AG04449 (cell line): ENCODE data around the gene SULT4A1.

Experiments
- CTCF ChIA-PET: fragments of 350-600 bp; formaldehyde crosslinking; extraction: SDS; loops from one replicate; lab custom pipeline; 2021; ENCODE audit warnings: antibody characterized with exemption; lab: Yijun Ruan, JAX
- POLR2A ChIA-PET: fragments of 400-600, 350-600 bp; formaldehyde crosslinking; extraction: SDS; loops from one replicate; lab custom pipeline; 2020; ENCODE audit warnings: antibody characterized with exemption, inconsistent platforms; lab: Yijun Ruan, JAX
- DNase-seq: peaks from one replicate; pipeline ENCODE4 v3.0.0-alpha.2; 2010; ENCODE audit warnings: low read depth, low spot score
- H3K4me3 ChIP-seq: 2 replicates; pipeline ENCODE4 v1.5.1; 2011; ENCODE audit warnings: low read depth, mild to moderate bottlenecking, control low read depth, low read length
- TF ChIP-seq, protein P1 (sequence below): IDR thresholded peaks from one replicate; pipeline ENCODE4 v1.5.1; 2011; ENCODE audit warnings: mild to moderate bottlenecking, moderate library complexity, low read length, control low read depth, inconsistent platforms; ENCODE audit not compliant: insufficient read depth; ENCODE audit errors: missing control alignments

The SULT4A1 gene

DNA sequence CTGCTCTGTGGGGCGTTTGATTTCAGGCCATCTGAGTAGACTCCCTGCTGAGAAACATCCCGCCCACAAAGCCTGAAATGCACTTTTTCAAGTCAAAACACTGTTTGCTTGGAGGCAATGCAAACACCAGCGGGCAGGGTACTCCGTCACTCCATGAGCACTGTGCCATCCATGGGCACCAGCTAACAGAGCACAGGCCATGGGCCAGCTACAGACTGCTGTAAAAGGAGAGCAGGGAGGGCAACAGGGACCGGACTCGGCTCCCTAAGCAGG is 33.7 kb downstream of the SULT4A1 start:
- no peak for DNase-seq
- TF ChIP-seq, protein P1, sequence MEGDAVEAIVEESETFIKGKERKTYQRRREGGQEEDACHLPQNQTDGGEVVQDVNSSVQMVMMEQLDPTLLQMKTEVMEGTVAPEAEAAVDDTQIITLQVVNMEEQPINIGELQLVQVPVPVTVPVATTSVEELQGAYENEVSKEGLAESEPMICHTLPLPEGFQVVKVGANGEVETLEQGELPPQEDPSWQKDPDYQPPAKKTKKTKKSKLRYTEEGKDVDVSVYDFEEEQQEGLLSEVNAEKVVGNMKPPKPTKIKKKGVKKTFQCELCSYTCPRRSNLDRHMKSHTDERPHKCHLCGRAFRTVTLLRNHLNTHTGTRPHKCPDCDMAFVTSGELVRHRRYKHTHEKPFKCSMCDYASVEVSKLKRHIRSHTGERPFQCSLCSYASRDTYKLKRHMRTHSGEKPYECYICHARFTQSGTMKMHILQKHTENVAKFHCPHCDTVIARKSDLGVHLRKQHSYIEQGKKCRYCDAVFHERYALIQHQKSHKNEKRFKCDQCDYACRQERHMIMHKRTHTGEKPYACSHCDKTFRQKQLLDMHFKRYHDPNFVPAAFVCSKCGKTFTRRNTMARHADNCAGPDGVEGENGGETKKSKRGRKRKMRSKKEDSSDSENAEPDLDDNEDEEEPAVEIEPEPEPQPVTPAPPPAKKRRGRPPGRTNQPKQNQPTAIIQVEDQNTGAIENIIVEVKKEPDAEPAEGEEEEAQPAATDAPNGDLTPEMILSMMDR = no peak
- ChIA-PET CTCF (interaction anchor here (1.0 to 3.5 kb wide), 4 partner anchors 20 to 555 kb away, joined by 4 to 27 read pairs (median 4); no protein-coding TSS in a partner anchor), POLR2A (no interaction called here)
- H3K4me3 ChIP-seq = no peak overlapping the region

DNA sequence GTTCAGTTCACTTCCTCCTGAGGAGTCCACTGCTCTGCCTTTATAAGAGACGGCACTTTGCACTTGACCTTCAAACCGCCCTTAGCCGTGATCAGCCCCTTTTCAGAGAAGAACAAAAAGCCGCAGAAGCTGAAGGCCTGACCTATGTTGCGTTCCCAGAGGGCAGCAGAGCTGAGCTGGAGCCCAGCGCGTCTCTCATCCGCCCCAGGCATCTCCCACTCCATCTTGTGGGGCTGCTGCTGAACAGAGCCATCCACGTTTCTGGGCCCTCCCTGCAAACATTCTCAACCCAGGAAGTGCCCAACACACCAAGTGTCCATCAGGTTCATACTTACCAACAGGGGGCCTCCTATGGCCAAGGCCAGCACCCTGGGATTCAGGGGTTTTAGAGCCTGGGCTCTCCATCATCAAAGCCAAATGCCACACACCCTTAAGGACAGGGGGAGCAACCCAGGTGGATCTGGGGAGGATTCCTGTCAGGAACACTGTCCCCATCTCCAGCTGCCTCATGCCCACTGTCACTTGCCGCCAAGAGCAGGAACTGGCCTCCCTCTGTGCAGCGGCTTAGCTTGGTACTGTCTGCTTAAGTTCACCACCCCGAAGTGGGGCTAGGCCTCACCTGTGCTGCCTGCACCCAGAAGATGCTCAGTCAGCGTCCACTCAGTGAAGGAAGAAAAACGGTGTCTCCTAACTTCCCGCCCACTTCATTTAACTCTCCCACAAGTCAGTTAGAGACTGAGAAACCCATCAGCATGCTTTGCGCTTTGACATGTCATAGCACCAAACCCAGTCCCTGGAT is 34.2 kb downstream of the SULT4A1 start:
- POLR2A ChIA-PET = interaction anchor here (1.9 kb wide), 1 partner anchor 16 kb away, joined by 12 read pairs; the partner anchor contains the start of gene EFCAB6
- H3K4me3 ChIP-seq = no peak overlapping the region
- CTCF ChIA-PET = interaction anchor here (0.9 to 3.5 kb wide), 5 partner anchors 31 to 910 kb away, joined by 3 to 27 read pairs (median 5); no protein-coding TSS in a partner anchor
- TF ChIP-seq, protein P1 = no peak
- DNase-seq = no peak

DNA sequence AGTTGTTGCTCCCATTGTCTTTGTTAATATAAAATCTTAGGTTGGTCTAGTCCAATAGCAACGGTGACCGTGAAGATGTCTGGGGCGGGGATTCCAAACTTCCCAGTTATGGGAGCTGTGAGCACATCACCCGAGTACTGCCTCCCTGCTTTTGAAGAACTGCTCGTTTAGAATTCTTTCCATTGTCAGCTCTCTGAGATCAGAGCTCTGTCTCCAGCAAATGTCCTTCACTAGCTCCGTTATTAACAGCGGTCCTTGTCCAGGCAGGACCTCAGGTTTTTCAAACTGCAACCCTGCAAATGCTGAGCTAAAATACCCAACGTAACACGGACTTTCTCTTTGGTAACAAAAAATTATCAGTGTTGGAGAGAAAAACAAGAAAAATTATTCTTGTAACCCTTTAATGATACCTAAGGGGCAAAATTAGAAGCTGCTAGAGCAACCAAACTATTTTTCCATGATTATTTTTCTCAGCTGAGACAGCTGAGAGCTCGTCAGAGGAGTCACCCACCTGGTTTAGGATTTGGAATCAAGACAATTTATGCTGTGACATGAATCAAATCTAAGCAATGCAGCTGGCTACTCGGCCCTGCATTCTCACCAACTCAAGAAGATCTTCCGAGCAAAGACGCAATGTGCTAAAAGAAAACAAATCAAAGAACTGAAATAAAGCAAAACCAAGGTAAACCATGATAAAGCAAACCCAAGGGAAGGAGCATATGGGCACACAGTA is 35.1 kb downstream of the SULT4A1 start:
- CTCF ChIA-PET = interaction anchor here (0.8 to 3.5 kb wide), 11 partner anchors 10 to 911 kb away, joined by 3 to 27 read pairs (median 4); partner anchors contain the start of gene EFCAB6
- TF ChIP-seq, protein P1 = no peak

DNA sequence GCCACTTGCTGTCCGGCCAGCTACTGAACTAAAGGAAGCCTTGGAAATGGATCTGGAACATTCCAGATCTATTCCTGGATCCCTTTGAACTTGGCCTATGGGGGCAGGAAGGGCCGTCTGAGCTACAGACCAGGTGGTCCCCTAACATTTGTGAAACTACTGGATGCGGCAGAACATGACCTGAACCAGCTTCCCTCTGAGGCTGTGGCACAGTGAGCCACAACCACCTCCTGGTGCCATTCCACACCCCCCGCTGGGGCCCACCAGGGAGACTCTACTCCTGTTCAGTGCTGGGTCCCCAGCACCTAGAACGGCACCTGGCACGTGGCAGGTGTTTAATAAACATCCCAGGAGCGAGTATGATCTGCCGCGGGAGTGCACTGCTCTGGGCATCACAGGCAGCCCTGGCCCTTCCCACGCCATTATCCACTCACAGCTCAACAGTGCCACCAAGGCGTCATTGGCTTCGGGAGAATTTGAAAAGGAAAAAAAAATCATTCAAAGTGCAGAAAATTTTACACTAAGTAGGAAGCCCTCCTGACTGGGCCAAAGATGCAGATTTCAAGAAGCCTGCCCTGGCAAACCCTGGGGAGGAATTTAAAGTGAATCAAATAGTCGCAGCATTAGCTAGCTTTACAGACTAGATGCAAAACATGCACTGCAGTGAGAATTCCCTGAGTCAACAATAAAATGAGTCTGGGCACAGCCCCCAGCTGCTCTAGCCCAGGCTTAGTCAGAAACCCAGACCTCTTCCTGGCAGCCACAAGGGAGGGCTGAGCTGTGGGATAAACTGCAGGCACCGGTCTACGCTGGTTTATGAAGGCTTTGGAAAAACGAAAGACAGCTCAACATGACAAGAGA is 35.9 kb downstream of the SULT4A1 start:
- H3K4me3 ChIP-seq = peak overlapping the region; percentile 35
- DNase-seq = peak; percentile 33
- TF ChIP-seq, protein P1 = peak; percentile 26

More for the DNA sequence above, 35.1 kb downstream of the SULT4A1 start:
- no peak for DNase-seq
- H3K4me3 ChIP-seq = peak overlapping the region; percentile 35
- POLR2A ChIA-PET = interaction anchor here (0.7 to 1.9 kb wide), 5 partner anchors 8 to 128 kb away, joined by 3 to 12 read pairs (median 5); partner anchors contain the start of genes EFCAB6 and SAMM50

DNA sequence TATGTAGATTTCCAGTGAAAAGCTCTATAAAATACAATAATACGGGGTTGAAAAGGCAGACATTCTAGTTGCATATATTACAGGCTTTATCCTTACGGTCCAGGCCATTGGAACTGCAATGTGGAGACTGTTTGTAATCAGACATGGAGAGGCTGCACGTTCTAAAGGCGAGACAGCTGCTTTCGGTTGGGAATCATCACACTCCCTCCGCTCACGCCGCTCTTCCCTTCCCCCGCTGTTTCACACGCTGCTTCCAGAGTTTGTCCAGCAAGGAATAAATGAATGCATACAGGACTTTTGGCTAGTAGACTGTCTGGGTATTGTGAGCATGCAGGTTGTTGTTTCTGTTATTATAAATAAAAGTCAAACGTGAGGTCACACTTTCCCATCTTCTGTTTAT is 36.7 kb downstream of the SULT4A1 start:
- ChIA-PET POLR2A (no interaction called here), CTCF (interaction anchor here (0.9 to 3.5 kb wide), 4 partner anchors 29 to 594 kb away, joined by 5 to 27 read pairs (median 5); no protein-coding TSS in a partner anchor)
- TF ChIP-seq, protein P1 = no peak
- H3K4me3 ChIP-seq = no peak overlapping the region
- no peak for DNase-seq

More for the DNA sequence above, 35.9 kb downstream of the SULT4A1 start:
- CTCF ChIA-PET = interaction anchor here (0.8 to 3.5 kb wide), 11 partner anchors 11 to 595 kb away, joined by 3 to 27 read pairs (median 4); partner anchors contain the start of gene EFCAB6
- POLR2A ChIA-PET = interaction anchor here (0.7 to 1.9 kb wide), 5 partner anchors 9 to 129 kb away, joined by 3 to 12 read pairs (median 5); partner anchors contain the start of genes EFCAB6 and SAMM50
